ENCODE results near the gene IVD.

The IVD gene

GRCh38 chr15:40405501-40406381, at the start of gene IVD:
TSS of gene IVD (plus strand) at chr15:40405795. CDS start at chr15:40405828, 33 bp downstream.
- Mint-ChIP-seq H3K27ac (peak within 1 kb of the TSS; percentile 89), H3K4me1 (ENCODE audit: low read depth) (peaks cover 56% of the 10 kb centered on the region), H3K9me3 (no peaks in the 10 kb centered on the region), H3K36me3 (ENCODE audit: low read depth) (peaks cover 48% of the 10 kb centered on the region), H3K4me3 (peak within 1 kb of the TSS; percentile 91), H3K27me3 (no peaks in the 10 kb centered on the region)
- DNase-seq, result peak; percentile 93

DNA sequence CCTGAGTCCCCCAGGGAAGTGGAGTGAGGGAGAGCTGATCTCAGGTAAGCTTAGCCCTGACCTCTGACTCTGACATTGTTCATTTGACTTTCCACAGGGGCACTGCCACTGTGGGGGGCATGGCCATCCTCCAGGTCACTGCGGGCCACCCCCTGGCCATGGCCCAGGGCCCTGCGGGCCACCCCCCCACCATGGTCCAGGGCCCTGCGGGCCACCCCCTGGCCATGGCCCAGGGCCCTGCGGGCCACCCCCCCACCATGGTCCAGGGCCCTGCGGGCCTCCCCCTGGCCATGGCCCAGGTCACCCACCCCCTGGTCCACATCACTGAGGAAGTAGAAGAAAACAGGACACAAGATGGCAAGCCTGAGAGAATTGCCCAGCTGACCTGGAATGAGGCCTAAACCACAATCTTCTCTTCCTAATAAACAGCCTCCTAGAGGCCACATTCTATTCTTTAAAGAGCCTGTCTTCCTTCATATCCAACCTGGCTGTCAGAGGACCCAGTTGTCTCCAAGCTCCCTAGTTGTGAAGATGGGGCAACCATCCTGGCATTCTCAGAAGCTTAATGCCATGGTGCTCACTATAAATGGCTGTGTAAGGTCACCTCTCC, 49.5 kb upstream of the IVD start:
- H3K27me3 Mint-ChIP-seq, result no peaks in the 10 kb centered on the region
- H3K4me1 Mint-ChIP-seq (ENCODE audit: low read depth), result peaks cover 12% of the 10 kb centered on the region
- DNase-seq, result no peak
- H3K4me3 Mint-ChIP-seq, result no peak overlapping the region
- no peaks in the 10 kb centered on the region for H3K36me3 Mint-ChIP-seq (ENCODE audit: low read depth)
- no peaks in the 10 kb centered on the region for H3K9me3 Mint-ChIP-seq
- no peak overlapping the region for H3K27ac Mint-ChIP-seq

DNA sequence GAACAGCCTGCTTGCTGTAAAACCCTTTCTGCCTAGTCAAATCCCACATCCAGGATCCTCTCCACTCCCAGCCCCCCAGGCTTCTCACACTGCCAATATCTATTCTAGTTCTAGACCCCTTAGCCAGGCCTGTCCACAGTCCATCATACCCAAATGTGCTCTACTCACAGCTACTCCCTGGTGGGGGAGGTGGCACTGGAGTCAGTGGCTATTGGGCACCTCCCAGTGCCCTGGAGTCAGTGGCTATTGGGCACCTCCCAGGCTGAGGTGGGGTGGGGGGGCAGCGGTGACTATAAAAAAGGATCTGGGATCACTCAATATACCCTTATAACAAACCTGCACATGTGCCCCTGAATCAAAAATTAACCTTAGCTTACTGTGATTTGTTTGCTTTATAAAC, 48.3 kb upstream of the IVD start:
- H3K27ac Mint-ChIP-seq, result no peak overlapping the region
- no peak for DNase-seq
- peak overlapping the region; percentile 78 for H3K4me3 Mint-ChIP-seq
- H3K9me3 Mint-ChIP-seq, result no peaks in the 10 kb centered on the region
- H3K36me3 Mint-ChIP-seq (ENCODE audit: low read depth), result no peaks in the 10 kb centered on the region
- no peaks in the 10 kb centered on the region for H3K27me3 Mint-ChIP-seq
- H3K4me1 Mint-ChIP-seq (ENCODE audit: low read depth), result peaks cover 12% of the 10 kb centered on the region

DNA sequence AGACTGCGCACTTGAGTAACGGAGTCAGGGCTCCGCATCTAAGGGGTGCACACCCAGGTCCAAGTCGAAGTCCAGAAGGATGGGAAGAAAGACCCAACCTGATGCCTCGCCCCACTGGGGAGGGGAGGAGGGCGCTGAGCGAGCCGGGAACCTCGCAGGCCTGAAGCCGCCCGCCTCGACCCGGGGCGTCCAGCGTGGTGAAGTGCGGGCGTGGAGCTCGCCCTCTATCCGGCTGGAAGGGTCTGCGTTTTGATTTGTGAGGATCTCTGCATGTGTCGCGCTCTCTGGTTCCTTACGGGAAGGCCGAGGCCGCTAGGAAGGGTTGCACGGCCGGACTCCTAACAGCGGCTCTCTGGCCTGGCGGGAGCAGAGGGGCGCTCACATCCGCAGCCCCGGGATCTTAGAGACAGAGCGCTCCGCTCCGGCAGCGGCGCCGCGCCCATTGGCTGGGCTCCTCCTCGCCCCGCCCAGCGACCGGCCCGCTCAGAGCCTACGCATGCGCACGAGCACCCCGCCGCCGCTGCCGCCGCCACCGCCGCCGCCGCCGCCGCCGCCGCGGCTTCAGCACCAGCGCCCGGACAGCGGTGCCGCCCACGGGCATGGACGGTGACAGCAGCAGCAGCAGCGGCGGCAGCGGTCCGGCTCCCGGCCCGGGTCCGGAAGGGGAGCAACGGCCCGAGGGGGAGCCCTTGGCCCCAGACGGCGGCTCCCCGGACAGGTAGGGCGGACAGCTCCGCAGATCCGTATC, 47.7 kb upstream of the IVD start, which contains the start of gene DISP2:
DISP2 (plus strand) TSS at position 497 of the 748 bp plus-strand sequence; CDS start at position 600, 103 bp downstream.
- H3K9me3 Mint-ChIP-seq, result no peaks in the 10 kb centered on the region
- H3K27ac Mint-ChIP-seq, result peak within 1 kb of the TSS; percentile 53
- no peaks in the 10 kb centered on the region for H3K27me3 Mint-ChIP-seq
- H3K4me3 Mint-ChIP-seq, result peak within 1 kb of the TSS; percentile 78
- H3K36me3 Mint-ChIP-seq (ENCODE audit: low read depth), result no peaks in the 10 kb centered on the region
- DNase-seq, result peak; percentile 91
- H3K4me1 Mint-ChIP-seq (ENCODE audit: low read depth), result peaks cover 12% of the 10 kb centered on the region

- no peak for DNase-seq
- no peaks in the 10 kb centered on the region for H3K27me3 Mint-ChIP-seq
- peak overlapping the region; percentile 74 for H3K4me3 Mint-ChIP-seq
- H3K4me1 Mint-ChIP-seq (ENCODE audit: low read depth), result peaks cover 12% of the 10 kb centered on the region
- H3K27ac Mint-ChIP-seq, result peak overlapping the region; percentile 53
- no peaks in the 10 kb centered on the region for H3K9me3 Mint-ChIP-seq
- H3K36me3 Mint-ChIP-seq (ENCODE audit: low read depth), result no peaks in the 10 kb centered on the region
These were observed 46.9 kb upstream of the IVD start for GRCh38 chr15:40358471-40359353.

DNA sequence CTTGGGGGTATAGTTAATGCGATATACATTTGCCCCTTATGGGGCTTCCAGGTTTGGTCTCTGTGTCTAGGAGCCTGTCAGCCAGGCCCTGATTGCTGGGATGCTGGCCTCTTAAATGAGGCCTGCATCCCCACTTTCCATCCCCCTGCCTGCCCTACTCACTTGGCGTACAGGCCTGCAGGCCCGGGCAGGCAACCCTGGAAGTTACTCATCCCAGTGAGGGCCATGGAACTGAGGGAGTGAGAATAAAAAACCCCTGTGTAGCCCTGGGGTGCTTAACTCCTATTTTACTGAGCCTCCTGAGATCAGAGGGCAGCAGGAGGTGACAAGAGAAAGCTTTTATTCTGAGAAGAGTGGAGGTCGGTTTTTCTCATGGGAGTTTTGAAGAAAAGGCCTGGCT, 45.6 kb upstream of the IVD start:
- H3K4me3 Mint-ChIP-seq, result no peak overlapping the region
- H3K27ac Mint-ChIP-seq, result no peak overlapping the region
- no peaks in the 10 kb centered on the region for H3K27me3 Mint-ChIP-seq
- no peak for DNase-seq
- no peaks in the 10 kb centered on the region for H3K9me3 Mint-ChIP-seq
- H3K4me1 Mint-ChIP-seq (ENCODE audit: low read depth), result peaks cover 12% of the 10 kb centered on the region
- no peaks in the 10 kb centered on the region for H3K36me3 Mint-ChIP-seq (ENCODE audit: low read depth)

GRCh38 chr15:40361640-40362039, 44.0 kb upstream of the IVD start:
- Mint-ChIP-seq H3K27me3 (no peaks in the 10 kb centered on the region), H3K36me3 (ENCODE audit: low read depth) (no peaks in the 10 kb centered on the region), H3K27ac (no peak overlapping the region), H3K4me1 (ENCODE audit: low read depth) (peaks cover 22% of the 10 kb centered on the region), H3K9me3 (no peaks in the 10 kb centered on the region), H3K4me3 (no peak overlapping the region)
- no peak for DNase-seq

- peaks cover 27% of the 10 kb centered on the region for H3K4me1 Mint-ChIP-seq (ENCODE audit: low read depth)
These were observed 42.0 kb upstream of the IVD start for GRCh38 chr15:40363611-40364010.

DNA sequence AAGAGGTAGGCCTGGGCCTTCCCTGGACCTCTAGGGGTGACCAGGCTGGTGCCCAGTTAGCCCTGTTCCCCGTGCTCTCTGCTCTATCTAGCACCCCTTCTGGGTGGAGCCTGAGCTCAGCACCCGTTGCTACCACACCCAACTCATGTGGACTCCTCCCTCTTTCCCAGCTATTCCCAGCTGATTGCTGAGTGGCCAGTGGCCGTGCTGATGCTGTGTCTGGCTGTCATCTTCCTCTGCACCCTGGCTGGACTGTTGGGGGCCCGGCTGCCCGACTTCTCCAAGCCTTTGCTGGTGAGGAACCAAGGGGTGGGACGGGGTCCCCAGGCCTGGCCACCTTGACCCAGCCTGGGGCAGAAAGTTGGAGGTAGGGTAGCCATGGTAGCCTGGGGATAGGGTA, 41.3 kb upstream of the IVD start:
- no peaks in the 10 kb centered on the region for H3K27me3 Mint-ChIP-seq
- no peak for DNase-seq
- H3K36me3 Mint-ChIP-seq (ENCODE audit: low read depth), result no peaks in the 10 kb centered on the region
- H3K9me3 Mint-ChIP-seq, result no peaks in the 10 kb centered on the region
- no peak overlapping the region for H3K4me3 Mint-ChIP-seq
- no peak overlapping the region for H3K27ac Mint-ChIP-seq
- H3K4me1 Mint-ChIP-seq (ENCODE audit: low read depth), result peaks cover 25% of the 10 kb centered on the region

More at GRCh38 chr15:40363611-40364010, 42.0 kb upstream of the IVD start:
- DNase-seq, result no peak
- H3K27ac Mint-ChIP-seq, result no peak overlapping the region
- no peaks in the 10 kb centered on the region for H3K9me3 Mint-ChIP-seq
- no peak overlapping the region for H3K4me3 Mint-ChIP-seq
- no peaks in the 10 kb centered on the region for H3K36me3 Mint-ChIP-seq (ENCODE audit: low read depth)
- no peaks in the 10 kb centered on the region for H3K27me3 Mint-ChIP-seq

- no peak for DNase-seq
- peaks cover 25% of the 10 kb centered on the region for H3K4me1 Mint-ChIP-seq (ENCODE audit: low read depth)
These were observed 40.6 kb upstream of the IVD start for GRCh38 chr15:40365016-40365415.

GRCh38 chr15:40365624-40366456, 39.8 kb upstream of the IVD start:
- Mint-ChIP-seq H3K27ac (no peak overlapping the region), H3K9me3 (no peaks in the 10 kb centered on the region), H3K27me3 (no peaks in the 10 kb centered on the region), H3K4me3 (no peak overlapping the region), H3K4me1 (ENCODE audit: low read depth) (peaks cover 25% of the 10 kb centered on the region), H3K36me3 (ENCODE audit: low read depth) (no peaks in the 10 kb centered on the region)
- no peak for DNase-seq

More at GRCh38 chr15:40365016-40365415, 40.6 kb upstream of the IVD start:
- H3K27me3 Mint-ChIP-seq, result no peaks in the 10 kb centered on the region
- no peaks in the 10 kb centered on the region for H3K9me3 Mint-ChIP-seq
- H3K36me3 Mint-ChIP-seq (ENCODE audit: low read depth), result no peaks in the 10 kb centered on the region
- H3K4me3 Mint-ChIP-seq, result no peak overlapping the region
- H3K27ac Mint-ChIP-seq, result no peak overlapping the region

DNA sequence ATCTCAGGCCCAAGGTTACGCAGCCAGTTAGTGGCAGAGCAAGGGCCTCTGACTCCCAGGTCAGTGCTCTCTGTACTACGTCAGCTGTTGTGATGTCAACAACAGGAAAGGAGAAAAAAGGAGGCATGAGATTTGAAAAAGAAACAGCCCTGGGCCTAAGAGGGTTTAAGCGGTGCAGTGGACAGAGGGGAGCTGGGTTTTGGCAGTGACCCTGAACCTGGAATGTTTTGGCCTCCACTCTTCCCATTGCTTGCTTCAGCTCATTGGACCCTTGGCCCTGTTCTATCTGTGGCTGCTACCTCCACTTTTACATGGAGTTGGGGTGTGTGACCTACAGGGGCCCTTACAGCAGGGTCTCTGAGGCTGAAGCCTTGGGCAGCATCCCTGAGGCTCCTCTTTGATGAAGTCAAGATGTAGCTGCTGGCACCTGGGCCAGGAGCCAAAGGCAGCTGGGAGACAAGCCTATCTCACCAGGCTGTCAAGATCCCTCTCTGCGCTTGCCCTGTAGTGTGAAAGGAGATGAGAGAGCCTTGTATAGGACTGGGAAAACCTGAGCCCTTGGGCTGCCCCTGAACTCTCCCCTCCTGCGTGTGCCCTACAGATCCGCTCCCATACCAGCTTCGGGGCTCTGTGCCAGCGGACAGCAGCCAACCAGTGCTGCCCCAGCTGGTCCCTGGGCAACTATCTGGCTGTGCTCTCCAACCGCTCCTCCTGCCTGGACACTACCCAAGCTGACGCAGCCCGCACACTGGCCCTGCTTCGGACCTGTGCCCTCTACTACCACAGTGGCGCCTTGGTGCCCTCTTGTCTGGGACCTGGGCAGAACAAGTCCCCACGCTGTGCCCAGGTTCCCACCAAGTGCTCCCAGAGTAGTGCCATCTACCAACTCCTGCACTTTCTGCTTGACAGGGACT, 38.9 kb upstream of the IVD start:
- peak overlapping the region; percentile 78 for H3K4me3 Mint-ChIP-seq
- H3K36me3 Mint-ChIP-seq (ENCODE audit: low read depth), result no peaks in the 10 kb centered on the region
- no peak for DNase-seq
- no peaks in the 10 kb centered on the region for H3K9me3 Mint-ChIP-seq
- H3K4me1 Mint-ChIP-seq (ENCODE audit: low read depth), result peaks cover 25% of the 10 kb centered on the region
- no peaks in the 10 kb centered on the region for H3K27me3 Mint-ChIP-seq
- H3K27ac Mint-ChIP-seq, result peak overlapping the region; percentile 79
